ENCODE results near the gene TXLNB.

DNA sequence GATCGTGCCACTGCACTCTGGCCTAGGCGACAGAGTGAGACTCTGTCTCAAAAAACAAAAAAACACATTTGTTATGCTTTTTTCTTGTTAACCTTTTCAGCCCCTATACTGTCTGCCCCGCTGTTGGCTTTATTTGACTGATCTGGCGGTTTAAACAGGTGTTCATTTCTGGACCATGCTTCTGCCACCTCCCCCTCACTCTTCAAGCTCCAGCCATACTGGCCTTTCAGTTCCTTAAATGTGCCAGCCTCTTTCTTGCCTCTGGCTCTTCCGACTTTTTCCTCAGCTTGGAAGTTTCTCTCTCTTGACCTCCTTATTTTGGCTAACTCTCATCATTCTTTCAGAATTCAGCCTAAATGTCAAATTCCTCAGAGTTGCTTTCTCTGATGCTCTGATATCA lies 35.2 kb upstream of the TXLNB start:
- TF ChIP-seq ZNF10 (tag by site-specific recombination; IDR thresholded peaks at IDR 0.05) (no peak), ZBTB7A (tag by site-specific recombination; IDR thresholded peaks at IDR 0.05; ENCODE audit: low read depth) (no peak), ZNF416 (tag by site-specific recombination; IDR thresholded peaks at IDR 0.05) (no peak), ZNF391 (tag by site-specific recombination; IDR thresholded peaks at IDR 0.05; ENCODE audit: borderline replicate concordance, low read depth) (no peak), ZNF549 (tag by site-specific recombination; IDR thresholded peaks at IDR 0.05) (no peak), ZBTB20 (tag by site-specific recombination; IDR thresholded peaks at IDR 0.05) (no peak), ZNF521 (tag by site-specific recombination; IDR thresholded peaks at IDR 0.05) (no peak)
- TF ChIP-seq, protein P1, sequence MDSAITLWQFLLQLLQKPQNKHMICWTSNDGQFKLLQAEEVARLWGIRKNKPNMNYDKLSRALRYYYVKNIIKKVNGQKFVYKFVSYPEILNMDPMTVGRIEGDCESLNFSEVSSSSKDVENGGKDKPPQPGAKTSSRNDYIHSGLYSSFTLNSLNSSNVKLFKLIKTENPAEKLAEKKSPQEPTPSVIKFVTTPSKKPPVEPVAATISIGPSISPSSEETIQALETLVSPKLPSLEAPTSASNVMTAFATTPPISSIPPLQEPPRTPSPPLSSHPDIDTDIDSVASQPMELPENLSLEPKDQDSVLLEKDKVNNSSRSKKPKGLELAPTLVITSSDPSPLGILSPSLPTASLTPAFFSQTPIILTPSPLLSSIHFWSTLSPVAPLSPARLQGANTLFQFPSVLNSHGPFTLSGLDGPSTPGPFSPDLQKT (IDR thresholded peaks at IDR 0.05; ENCODE audit: borderline replicate concordance, low read depth, low read length) = no peak
- TF ChIP-seq, protein P2, sequence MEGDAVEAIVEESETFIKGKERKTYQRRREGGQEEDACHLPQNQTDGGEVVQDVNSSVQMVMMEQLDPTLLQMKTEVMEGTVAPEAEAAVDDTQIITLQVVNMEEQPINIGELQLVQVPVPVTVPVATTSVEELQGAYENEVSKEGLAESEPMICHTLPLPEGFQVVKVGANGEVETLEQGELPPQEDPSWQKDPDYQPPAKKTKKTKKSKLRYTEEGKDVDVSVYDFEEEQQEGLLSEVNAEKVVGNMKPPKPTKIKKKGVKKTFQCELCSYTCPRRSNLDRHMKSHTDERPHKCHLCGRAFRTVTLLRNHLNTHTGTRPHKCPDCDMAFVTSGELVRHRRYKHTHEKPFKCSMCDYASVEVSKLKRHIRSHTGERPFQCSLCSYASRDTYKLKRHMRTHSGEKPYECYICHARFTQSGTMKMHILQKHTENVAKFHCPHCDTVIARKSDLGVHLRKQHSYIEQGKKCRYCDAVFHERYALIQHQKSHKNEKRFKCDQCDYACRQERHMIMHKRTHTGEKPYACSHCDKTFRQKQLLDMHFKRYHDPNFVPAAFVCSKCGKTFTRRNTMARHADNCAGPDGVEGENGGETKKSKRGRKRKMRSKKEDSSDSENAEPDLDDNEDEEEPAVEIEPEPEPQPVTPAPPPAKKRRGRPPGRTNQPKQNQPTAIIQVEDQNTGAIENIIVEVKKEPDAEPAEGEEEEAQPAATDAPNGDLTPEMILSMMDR (tag by site-specific recombination; IDR thresholded peaks at IDR 0.05) = no peak
- TF ChIP-seq, protein P3, sequence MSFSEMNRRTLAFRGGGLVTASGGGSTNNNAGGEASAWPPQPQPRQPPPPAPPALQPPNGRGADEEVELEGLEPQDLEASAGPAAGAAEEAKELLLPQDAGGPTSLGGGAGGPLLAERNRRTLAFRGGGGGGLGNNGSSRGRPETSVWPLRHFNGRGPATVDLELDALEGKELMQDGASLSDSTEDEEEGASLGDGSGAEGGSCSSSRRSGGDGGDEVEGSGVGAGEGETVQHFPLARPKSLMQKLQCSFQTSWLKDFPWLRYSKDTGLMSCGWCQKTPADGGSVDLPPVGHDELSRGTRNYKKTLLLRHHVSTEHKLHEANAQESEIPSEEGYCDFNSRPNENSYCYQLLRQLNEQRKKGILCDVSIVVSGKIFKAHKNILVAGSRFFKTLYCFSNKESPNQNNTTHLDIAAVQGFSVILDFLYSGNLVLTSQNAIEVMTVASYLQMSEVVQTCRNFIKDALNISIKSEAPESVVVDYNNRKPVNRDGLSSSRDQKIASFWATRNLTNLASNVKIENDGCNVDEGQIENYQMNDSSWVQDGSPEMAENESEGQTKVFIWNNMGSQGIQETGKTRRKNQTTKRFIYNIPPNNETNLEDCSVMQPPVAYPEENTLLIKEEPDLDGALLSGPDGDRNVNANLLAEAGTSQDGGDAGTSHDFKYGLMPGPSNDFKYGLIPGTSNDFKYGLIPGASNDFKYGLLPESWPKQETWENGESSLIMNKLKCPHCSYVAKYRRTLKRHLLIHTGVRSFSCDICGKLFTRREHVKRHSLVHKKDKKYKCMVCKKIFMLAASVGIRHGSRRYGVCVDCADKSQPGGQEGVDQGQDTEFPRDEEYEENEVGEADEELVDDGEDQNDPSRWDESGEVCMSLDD (tag by site-specific recombination; IDR thresholded peaks at IDR 0.05) = no peak
- TF ChIP-seq, protein P4, sequence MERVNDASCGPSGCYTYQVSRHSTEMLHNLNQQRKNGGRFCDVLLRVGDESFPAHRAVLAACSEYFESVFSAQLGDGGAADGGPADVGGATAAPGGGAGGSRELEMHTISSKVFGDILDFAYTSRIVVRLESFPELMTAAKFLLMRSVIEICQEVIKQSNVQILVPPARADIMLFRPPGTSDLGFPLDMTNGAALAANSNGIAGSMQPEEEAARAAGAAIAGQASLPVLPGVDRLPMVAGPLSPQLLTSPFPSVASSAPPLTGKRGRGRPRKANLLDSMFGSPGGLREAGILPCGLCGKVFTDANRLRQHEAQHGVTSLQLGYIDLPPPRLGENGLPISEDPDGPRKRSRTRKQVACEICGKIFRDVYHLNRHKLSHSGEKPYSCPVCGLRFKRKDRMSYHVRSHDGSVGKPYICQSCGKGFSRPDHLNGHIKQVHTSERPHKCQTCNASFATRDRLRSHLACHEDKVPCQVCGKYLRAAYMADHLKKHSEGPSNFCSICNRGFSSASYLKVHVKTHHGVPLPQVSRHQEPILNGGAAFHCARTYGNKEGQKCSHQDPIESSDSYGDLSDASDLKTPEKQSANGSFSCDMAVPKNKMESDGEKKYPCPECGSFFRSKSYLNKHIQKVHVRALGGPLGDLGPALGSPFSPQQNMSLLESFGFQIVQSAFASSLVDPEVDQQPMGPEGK (tag by site-specific recombination; IDR thresholded peaks at IDR 0.05) = no peak
- TF ChIP-seq, protein P5, sequence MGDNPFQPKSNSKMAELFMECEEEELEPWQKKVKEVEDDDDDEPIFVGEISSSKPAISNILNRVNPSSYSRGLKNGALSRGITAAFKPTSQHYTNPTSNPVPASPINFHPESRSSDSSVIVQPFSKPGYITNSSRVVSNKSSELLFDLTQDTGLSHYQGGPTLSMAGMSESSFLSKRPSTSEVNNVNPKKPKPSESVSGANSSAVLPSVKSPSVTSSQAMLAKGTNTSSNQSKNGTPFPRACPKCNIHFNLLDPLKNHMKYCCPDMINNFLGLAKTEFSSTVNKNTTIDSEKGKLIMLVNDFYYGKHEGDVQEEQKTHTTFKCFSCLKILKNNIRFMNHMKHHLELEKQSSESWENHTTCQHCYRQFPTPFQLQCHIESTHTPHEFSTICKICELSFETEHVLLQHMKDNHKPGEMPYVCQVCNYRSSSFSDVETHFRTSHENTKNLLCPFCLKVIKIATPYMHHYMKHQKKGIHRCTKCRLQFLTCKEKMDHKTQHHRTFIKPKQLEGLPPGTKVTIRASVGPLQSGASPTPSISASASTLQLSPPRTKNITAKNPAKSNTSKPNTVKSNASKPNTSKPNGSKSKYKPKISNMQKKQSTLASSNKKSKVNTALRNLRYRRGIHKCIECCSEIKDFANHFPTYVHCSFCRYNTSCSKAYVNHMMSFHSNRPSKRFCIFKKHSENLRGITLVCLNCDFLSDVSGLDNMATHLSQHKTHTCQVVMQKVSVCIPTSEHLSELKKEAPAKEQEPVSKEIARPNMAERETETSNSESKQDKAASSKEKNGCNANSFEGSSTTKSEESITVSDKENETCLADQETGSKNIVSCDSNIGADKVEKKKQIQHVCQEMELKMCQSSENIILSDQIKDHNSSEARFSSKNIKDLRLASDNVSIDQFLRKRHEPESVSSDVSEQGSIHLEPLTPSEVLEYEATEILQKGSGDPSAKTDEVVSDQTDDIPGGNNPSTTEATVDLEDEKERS (tag by site-specific recombination; IDR thresholded peaks at IDR 0.05) = no peak

Data from HEK293 (cell line).